Coronary artery (tissue), 2 donors: ENCODE data around the gene ACBD6.

Experiments
- DNase-seq: peaks from one replicate; pipeline ENCODE4 v3.0.0-alpha.2; 2017; ENCODE audit warnings: low spot score
- H3K27ac ChIP-seq, 2 donors: fragments of 200-600 bp; sonication (generic); one replicate each; pipeline ENCODE4 v1.5.1; 2016 to 2019
- H3K4me3 ChIP-seq: fragments of 200-600 bp; sonication (generic); 2 replicates; pipeline ENCODE4 v1.5.1; 2016; ENCODE audit warnings: mild to moderate bottlenecking, moderate library complexity
- CTCF ChIP-seq: fragments of 200-600 bp; sonication (generic); IDR thresholded peaks from one replicate; pipeline ENCODE4 v1.5.1; 2019; ENCODE audit warnings: antibody characterized with exemption

Gene ACBD6

GRCh38 chr1:180489313-180489712, 13.1 kb downstream of the ACBD6 start:
- no peak for DNase-seq
- H3K27ac ChIP-seq, result no peak overlapping the region
- no peak for TF ChIP-seq CTCF
- no peak overlapping the region for H3K4me3 ChIP-seq

DNA sequence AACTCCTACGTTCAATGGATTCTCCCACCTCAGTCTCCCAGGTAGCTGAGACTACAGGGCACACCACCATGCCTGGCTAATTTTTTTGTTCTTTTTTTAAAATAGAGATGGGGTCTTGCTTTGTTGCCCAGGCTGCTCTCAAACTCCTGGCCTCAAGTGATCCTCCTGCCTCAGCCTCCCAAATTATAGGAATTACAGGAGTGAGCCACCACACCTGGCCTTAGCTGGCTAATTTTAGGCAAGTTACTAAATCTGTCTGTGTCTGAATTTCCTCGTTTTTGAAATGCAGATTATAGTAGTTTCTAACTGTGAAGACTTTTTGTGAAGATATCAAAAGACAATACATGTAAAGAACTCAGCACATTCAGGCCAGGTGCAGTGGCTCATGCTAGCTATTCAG, 13.7 kb downstream of the ACBD6 start:
- no peak for DNase-seq
- H3K27ac ChIP-seq, result no peak overlapping the region
- H3K4me3 ChIP-seq, result no peak overlapping the region
- TF ChIP-seq CTCF, result no peak

DNA sequence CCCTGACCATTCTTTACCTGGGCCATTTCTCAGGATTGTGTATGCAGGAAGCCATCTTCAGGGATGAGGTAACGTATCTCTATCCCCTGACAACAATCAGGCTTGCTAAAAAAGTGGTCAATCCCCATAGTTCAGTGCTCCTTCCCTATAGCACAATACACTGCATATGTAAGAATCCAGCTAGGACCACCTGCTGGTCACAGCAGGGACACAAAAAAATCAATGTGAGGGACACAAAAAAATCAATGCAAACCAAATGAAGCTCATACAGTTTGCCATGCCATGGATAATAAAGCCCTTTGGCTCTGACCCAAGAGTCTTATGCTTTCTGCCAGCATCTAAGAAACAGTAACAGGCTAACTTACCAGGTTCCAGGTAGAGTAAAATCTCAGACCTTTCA, 16.3 kb downstream of the ACBD6 start:
- no peak for TF ChIP-seq CTCF
- Histone ChIP-seq H3K4me3 (no peak overlapping the region), H3K27ac (no peak overlapping the region)
- DNase-seq, result no peak

DNA sequence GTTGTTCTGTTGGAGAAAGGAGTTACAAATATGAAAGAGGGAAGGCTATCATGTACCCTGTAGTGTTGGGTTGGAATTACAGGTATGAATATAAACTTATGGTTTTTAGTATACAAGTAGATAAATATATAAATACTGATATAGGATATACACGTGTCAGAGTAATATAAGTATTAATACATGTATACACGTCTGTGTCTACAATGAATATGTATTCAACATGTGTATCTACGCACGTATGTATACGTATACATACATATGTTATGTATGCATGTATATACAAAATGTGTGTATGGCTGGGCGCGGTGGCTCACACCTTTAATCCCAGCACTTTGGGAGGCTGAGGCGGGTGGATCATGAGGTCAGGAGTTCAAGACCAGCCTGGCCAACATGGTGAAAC, 17.9 kb downstream of the ACBD6 start:
- H3K4me3 ChIP-seq, result no peak overlapping the region
- no peak overlapping the region for H3K27ac ChIP-seq
- DNase-seq, result no peak
- no peak for TF ChIP-seq CTCF

- H3K27ac ChIP-seq, result no peak overlapping the region
- peak; percentile 45 for TF ChIP-seq CTCF
- H3K4me3 ChIP-seq, result no peak overlapping the region
- DNase-seq, result no peak
Measured at GRCh38 chr1:180482425-180483275, 19.7 kb downstream of the ACBD6 start.

DNA sequence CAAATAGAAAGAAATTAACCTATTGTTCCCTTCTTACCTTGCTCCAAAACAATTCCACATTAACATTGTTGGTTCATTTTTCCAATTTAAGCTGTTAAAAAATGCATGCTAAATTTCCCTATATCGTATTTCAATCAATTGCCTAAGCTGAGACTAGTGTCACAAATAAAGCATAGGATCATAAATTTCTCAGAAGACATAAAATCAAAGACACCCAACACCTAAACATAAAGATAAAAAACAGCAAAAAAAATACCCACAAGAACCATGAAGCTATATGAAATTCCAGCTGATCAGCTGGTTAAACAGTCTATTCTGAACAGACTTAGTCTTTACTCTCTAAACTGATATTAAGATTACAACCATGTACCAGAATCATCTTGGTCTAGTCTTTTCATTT, 32.3 kb downstream of the ACBD6 start:
- DNase-seq, result no peak
- no peak overlapping the region for H3K4me3 ChIP-seq
- no peak for TF ChIP-seq CTCF
- no peak overlapping the region for H3K27ac ChIP-seq

GRCh38 chr1:180468311-180468710, 34.1 kb downstream of the ACBD6 start:
- DNase-seq, result no peak

More at GRCh38 chr1:180468311-180468710, 34.1 kb downstream of the ACBD6 start:
- no peak overlapping the region for H3K4me3 ChIP-seq
- TF ChIP-seq CTCF, result no peak
- H3K27ac ChIP-seq, result no peak overlapping the region
